ENCODE results near the gene SEMA3D. TPM values are rescaled to one million over a fixed set of nuclear protein-coding genes. Genes with fewer than 3 reads are reported as not detected.

The SEMA3D gene
- total RNA-seq, 1 experiment from 2014 or later, result 1.4 TPM

DNA sequence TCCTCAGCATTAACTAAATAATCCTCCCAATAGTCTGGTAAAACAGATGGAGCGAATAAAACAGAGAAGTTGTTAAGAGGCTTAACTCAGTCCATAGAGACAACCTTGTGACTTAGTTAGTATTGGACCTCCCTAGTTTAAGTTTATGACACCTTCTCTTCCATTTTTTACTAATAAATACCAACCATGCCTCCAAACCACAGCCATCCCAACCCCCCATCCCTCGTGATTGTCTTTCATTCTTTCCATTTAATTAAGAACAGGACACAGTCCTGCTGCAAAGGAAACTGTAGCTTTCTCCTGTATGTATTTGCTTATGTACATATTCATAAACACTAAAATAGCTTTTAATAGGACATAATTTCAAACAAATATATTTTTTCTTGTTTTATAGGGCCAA, 238.2 kb downstream of the SEMA3D start:
- Histone ChIP-seq H3K9me2 (ENCODE audit: insufficient read depth) (peaks cover 7% of the 10 kb centered on the region; the same call in 1 of the 2 replicates), H3K9me3 (ENCODE audit: control insufficient read depth in 1 of 2, insufficient read depth in 1 of 2, low read depth in 1 of 2, low read length in 2 of 2) (no peaks in the 10 kb centered on the region), H3K79me2 (ENCODE audit: insufficient read depth, low read length) (no peaks in the 10 kb centered on the region), H3K36me3 (ENCODE audit: control insufficient read depth in 1 of 2, insufficient read depth in 2 of 2, low read length in 2 of 2) (no peaks in the 10 kb centered on the region), H3K27ac (ENCODE audit: low read depth, low read length) (no peak overlapping the region), H3K4me2 (ENCODE audit: low read length) (no peak overlapping the region), H4K20me1 (ENCODE audit: insufficient read depth) (no peaks in the 10 kb centered on the region), H3K4me3 (replicated peaks in 1 of 2; ENCODE audit: low read depth in 1 of 2, low read length in 2 of 2) (no peak overlapping the region), H3K9ac (ENCODE audit: low read length) (no peak overlapping the region), H3K27me3 (ENCODE audit: insufficient read depth, low read length) (no peaks in the 10 kb centered on the region), H3K4me1 (ENCODE audit: control insufficient read depth in 1 of 2, insufficient read depth in 2 of 2, low read length in 2 of 2) (no peaks in the 10 kb centered on the region), H2AFZ (ENCODE audit: low read depth, low read length, poor library complexity, severe bottlenecking) (no peak overlapping the region)
- ChIA-PET RAD21 (ENCODE audit: low non-redundant PET in 1 of 2, low total read pairs in 2 of 2, uncharacterized antibody in 2 of 2, unreplicated experiment in 2 of 2) (no interaction called here), CTCF (no interaction called here), POLR2A (no interaction called here)
- TF ChIP-seq SIN3A (IDR thresholded peaks at IDR 0.05; ENCODE audit: low read depth), result no peak
- no peak for TF ChIP-seq POLR2A (IDR thresholded peaks at IDR 0.05; ENCODE audit: borderline replicate concordance, extremely low read depth, insufficient read depth, insufficient read length)
- no peak for TF ChIP-seq YY1 (IDR thresholded peaks at IDR 0.05; ENCODE audit: extremely low read depth, insufficient replicate concordance, low read depth, low read length)
- TF ChIP-seq POLR2AphosphoS5 (IDR thresholded peaks at IDR 0.05; ENCODE audit: low read depth, low read length), result no peak
- TF ChIP-seq SRF (IDR thresholded peaks at IDR 0.05; ENCODE audit: low read depth), result no peak
- TF ChIP-seq, protein P1, sequence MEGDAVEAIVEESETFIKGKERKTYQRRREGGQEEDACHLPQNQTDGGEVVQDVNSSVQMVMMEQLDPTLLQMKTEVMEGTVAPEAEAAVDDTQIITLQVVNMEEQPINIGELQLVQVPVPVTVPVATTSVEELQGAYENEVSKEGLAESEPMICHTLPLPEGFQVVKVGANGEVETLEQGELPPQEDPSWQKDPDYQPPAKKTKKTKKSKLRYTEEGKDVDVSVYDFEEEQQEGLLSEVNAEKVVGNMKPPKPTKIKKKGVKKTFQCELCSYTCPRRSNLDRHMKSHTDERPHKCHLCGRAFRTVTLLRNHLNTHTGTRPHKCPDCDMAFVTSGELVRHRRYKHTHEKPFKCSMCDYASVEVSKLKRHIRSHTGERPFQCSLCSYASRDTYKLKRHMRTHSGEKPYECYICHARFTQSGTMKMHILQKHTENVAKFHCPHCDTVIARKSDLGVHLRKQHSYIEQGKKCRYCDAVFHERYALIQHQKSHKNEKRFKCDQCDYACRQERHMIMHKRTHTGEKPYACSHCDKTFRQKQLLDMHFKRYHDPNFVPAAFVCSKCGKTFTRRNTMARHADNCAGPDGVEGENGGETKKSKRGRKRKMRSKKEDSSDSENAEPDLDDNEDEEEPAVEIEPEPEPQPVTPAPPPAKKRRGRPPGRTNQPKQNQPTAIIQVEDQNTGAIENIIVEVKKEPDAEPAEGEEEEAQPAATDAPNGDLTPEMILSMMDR (IDR thresholded peaks at IDR 0.05 in 2 of 3, conservative IDR thresholded peaks at IDR 0.05 in 1 of 3; ENCODE audit: borderline replicate concordance in 1 of 3, insufficient read depth in 1 of 3, low read depth in 2 of 3, low read length in 2 of 3), result no peak
- TF ChIP-seq ZFX (IDR thresholded peaks at IDR 0.05), result no peak
- TF ChIP-seq, protein P2, sequence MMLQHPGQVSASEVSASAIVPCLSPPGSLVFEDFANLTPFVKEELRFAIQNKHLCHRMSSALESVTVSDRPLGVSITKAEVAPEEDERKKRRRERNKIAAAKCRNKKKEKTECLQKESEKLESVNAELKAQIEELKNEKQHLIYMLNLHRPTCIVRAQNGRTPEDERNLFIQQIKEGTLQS (IDR thresholded peaks at IDR 0.05), result no peak
- no peak for TF ChIP-seq TCF7L2 (IDR thresholded peaks at IDR 0.05; ENCODE audit: borderline replicate concordance, extremely low read depth, insufficient read depth, insufficient read length)
- TF ChIP-seq SP1 (IDR thresholded peaks at IDR 0.05; ENCODE audit: low read depth), result no peak
- TF ChIP-seq, protein P3, sequence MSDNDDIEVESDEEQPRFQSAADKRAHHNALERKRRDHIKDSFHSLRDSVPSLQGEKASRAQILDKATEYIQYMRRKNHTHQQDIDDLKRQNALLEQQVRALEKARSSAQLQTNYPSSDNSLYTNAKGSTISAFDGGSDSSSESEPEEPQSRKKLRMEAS (IDR thresholded peaks at IDR 0.05), result no peak
- DNase-seq (ENCODE audit: low read depth, low spot score), result no peak
- intact Hi-C loops (cut with micrococcal nuclease), result no loop called here
- no peak for ATAC-seq
- no TSS peak for BruUV-seq (replicated peaks)
